GM12878 (cell line): ENCODE measurements around the gene ATXN1. TPM values are rescaled to one million over a fixed set of nuclear protein-coding genes. Genes with fewer than 3 reads are reported as not detected.

Source experiments
- ASH2L ChIP-seq: fragments of 300-600, 200-600 bp; sonication (generic); IDR thresholded peaks from 2 replicates; pipeline ENCODE4 v1.6.1; 2017; ENCODE audit warnings: low read depth, mild to moderate bottlenecking, borderline replicate concordance
- CBX5 ChIP-seq: sonication (generic); IDR thresholded peaks from 2 replicates; pipeline ENCODE4 v1.6.1; 2016; ENCODE audit warnings: low read depth, moderate library complexity, mild to moderate bottlenecking, inconsistent platforms
- GATAD2B ChIP-seq: fragments of 450-650 bp; conservative IDR thresholded peaks from 2 replicates; pipeline ENCODE4 v1.6.1; 2017; ENCODE audit warnings: low read depth, mild to moderate bottlenecking, moderate library complexity
- HCFC1 ChIP-seq: fragments of 150-350 bp; IDR thresholded peaks from 2 replicates; pipeline ENCODE4 v1.6.1; 2014; ENCODE audit warnings: low read length
- JUND ChIP-seq: IDR thresholded peaks from 2 replicates; pipeline ENCODE4 v1.6.1; 2012; ENCODE audit warnings: low read depth, mild to moderate bottlenecking, low read length, improper control_type of control experiment, moderate library complexity
- MEF2A ChIP-seq: IDR thresholded peaks from 2 replicates; pipeline ENCODE4 v1.6.1; 2011; ENCODE audit warnings: low read depth, mild to moderate bottlenecking, low read length, moderate library complexity; ENCODE audit not compliant: insufficient read depth
- PML ChIP-seq: IDR thresholded peaks from 2 replicates; pipeline ENCODE4 v1.6.1; 2012; ENCODE audit warnings: low read length, inconsistent platforms
- RAD21 ChIP-seq: IDR thresholded peaks from 2 replicates; pipeline ENCODE4 v1.6.1; 2011; ENCODE audit warnings: mild to moderate bottlenecking, low read depth, low read length, moderate library complexity; ENCODE audit not compliant: insufficient read depth
- RELA ChIP-seq: fragments of 450-650 bp; IDR thresholded peaks from 2 replicates; pipeline ENCODE4 v1.8.0; 2014; ENCODE audit warnings: borderline replicate concordance; ENCODE audit not compliant: partially characterized antibody
- SMC3 ChIP-seq: IDR thresholded peaks from 2 replicates; pipeline ENCODE4 v1.6.1; 2011; ENCODE audit warnings: low read length, improper control_type of control experiment, borderline replicate concordance
- SREBF1 ChIP-seq: IDR thresholded peaks from 2 replicates; pipeline ENCODE4 v1.6.1; 2012; ENCODE audit warnings: mild to moderate bottlenecking, low read length
- SUPT20H ChIP-seq: IDR thresholded peaks from 2 replicates; pipeline ENCODE4 v1.6.1; 2011; ENCODE audit warnings: low read depth, mild to moderate bottlenecking, low read length, moderate library complexity, borderline replicate concordance; ENCODE audit not compliant: control insufficient read depth
- TAF1 ChIP-seq: IDR thresholded peaks from 2 replicates; pipeline ENCODE4 v1.6.1; 2011; ENCODE audit warnings: mild to moderate bottlenecking, low read depth, low read length, borderline replicate concordance
- TCF3 ChIP-seq: IDR thresholded peaks from 2 replicates; pipeline ENCODE4 v1.6.1; 2012; ENCODE audit warnings: low read depth, mild to moderate bottlenecking, low read length, borderline replicate concordance; ENCODE audit not compliant: insufficient read depth
- ZNF207 ChIP-seq: fragments of 450-650 bp; IDR thresholded peaks from 2 replicates; pipeline ENCODE4 v1.6.1; 2014; ENCODE audit warnings: antibody characterized with exemption, mild to moderate bottlenecking, borderline replicate concordance
- polyA plus RNA-seq, 11 experiments: library from polyadenylated mRNA; depleted of rRNA in 4 of 11; unstranded in 6 of 11; stranded (reverse) in 5 of 11; fragments of >200 nt; fragmentation: Nextera tagmentation in 4 of 11; fragmentation: Illumina TruSeq in 1 of 11; extraction: Ambion mirVana in 4 of 11; extraction: Trizol in 1 of 11; gene quantifications; 1 replicate in 1 of 11; 2 replicates in 10 of 11; pipeline versions ENCODE4 v1.2.1 to v1.2.3, GENCODE V29; 2011 to 2016; ENCODE audit warnings: inconsistent platforms in 2 of 11, missing spikeins in 2 of 11, low read depth in 1 of 11
- total RNA-seq, 4 experiments: library from RNA; depleted of rRNA in 3 of 4; stranded (reverse); fragments of >200 nt in 3 of 4; fragmentation: Illumina TruSeq in 1 of 4; extraction: Trizol in 1 of 4; gene quantifications; 2 replicates each; pipeline versions ENCODE4 v1.2.1 to v1.2.3, GENCODE V29; 2013 to 2021
- TF ChIP-seq, protein P1 (sequence below): fragments of 450-650 bp; formaldehyde crosslinking; IDR thresholded peaks from 2 replicates; pipeline ENCODE4 v1.4.0; 2020; ENCODE audit warnings: mild to moderate bottlenecking, moderate library complexity
- TF ChIP-seq, protein P2 (sequence below): fragments of 450-650 bp; IDR thresholded peaks from 2 replicates; pipeline ENCODE4 v1.6.1; 2018; ENCODE audit warnings: mild to moderate bottlenecking, low read depth, moderate library complexity; ENCODE audit not compliant: partially characterized antibody
- TF ChIP-seq, protein P3 (sequence below): IDR thresholded peaks from 2 replicates; pipeline ENCODE4 v1.6.1; 2012; ENCODE audit warnings: low read depth, low read length, improper control_type of control experiment
- TF ChIP-seq, protein P4 (sequence below): IDR thresholded peaks from 2 replicates; pipeline ENCODE4 v1.6.1; 2012; ENCODE audit warnings: improper control_type of control experiment, low read depth, low read length; ENCODE audit not compliant: insufficient replicate concordance

ATXN1 gene
- total and polyA plus RNA-seq, 10 of the 15 experiments (the other 5 are each of a cell fraction or from before 2014, with no cell fraction given) = 12.2 to 51.2 (median 20.5) TPM

DNA sequence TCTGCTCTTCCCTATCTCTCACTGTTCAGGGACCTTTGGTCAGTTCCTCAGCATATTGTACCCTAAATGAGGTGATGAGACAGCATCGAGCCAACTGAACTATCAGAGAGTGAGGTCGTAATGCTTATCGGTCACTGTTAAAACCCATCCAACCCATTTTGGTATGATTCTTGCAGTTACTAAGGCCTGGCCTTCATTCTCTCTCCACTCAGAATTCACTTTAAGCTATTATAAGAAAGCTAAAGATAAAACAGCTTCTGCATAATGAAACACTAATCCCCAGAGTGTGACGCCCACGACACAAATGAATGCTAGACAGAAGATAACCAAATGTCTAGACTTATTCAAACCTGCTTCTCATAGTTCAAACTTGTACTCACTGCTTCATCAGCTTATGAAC, 347.1 kb downstream of the ATXN1 start (continued):
- TF ChIP-seq ZNF207 = no peak
- no peak for TF ChIP-seq CBX5
- TF ChIP-seq, protein P1, sequence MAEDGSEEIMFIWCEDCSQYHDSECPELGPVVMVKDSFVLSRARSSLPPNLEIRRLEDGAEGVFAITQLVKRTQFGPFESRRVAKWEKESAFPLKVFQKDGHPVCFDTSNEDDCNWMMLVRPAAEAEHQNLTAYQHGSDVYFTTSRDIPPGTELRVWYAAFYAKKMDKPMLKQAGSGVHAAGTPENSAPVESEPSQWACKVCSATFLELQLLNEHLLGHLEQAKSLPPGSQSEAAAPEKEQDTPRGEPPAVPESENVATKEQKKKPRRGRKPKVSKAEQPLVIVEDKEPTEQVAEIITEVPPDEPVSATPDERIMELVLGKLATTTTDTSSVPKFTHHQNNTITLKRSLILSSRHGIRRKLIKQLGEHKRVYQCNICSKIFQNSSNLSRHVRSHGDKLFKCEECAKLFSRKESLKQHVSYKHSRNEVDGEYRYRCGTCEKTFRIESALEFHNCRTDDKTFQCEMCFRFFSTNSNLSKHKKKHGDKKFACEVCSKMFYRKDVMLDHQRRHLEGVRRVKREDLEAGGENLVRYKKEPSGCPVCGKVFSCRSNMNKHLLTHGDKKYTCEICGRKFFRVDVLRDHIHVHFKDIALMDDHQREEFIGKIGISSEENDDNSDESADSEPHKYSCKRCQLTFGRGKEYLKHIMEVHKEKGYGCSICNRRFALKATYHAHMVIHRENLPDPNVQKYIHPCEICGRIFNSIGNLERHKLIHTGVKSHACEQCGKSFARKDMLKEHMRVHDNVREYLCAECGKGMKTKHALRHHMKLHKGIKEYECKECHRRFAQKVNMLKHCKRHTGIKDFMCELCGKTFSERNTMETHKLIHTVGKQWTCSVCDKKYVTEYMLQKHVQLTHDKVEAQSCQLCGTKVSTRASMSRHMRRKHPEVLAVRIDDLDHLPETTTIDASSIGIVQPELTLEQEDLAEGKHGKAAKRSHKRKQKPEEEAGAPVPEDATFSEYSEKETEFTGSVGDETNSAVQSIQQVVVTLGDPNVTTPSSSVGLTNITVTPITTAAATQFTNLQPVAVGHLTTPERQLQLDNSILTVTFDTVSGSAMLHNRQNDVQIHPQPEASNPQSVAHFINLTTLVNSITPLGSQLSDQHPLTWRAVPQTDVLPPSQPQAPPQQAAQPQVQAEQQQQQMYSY (CRISPR knock-in tag) = no peak
- peak; percentile 89 for TF ChIP-seq MEF2A
- TF ChIP-seq, protein P2, sequence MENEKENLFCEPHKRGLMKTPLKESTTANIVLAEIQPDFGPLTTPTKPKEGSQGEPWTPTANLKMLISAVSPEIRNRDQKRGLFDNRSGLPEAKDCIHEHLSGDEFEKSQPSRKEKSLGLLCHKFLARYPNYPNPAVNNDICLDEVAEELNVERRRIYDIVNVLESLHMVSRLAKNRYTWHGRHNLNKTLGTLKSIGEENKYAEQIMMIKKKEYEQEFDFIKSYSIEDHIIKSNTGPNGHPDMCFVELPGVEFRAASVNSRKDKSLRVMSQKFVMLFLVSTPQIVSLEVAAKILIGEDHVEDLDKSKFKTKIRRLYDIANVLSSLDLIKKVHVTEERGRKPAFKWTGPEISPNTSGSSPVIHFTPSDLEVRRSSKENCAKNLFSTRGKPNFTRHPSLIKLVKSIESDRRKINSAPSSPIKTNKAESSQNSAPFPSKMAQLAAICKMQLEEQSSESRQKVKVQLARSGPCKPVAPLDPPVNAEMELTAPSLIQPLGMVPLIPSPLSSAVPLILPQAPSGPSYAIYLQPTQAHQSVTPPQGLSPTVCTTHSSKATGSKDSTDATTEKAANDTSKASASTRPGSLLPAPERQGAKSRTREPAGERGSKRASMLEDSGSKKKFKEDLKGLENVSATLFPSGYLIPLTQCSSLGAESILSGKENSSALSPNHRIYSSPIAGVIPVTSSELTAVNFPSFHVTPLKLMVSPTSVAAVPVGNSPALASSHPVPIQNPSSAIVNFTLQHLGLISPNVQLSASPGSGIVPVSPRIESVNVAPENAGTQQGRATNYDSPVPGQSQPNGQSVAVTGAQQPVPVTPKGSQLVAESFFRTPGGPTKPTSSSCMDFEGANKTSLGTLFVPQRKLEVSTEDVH = no peak
- TF ChIP-seq, protein P3, sequence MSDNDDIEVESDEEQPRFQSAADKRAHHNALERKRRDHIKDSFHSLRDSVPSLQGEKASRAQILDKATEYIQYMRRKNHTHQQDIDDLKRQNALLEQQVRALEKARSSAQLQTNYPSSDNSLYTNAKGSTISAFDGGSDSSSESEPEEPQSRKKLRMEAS = no peak
- TF ChIP-seq PML = no peak
- no peak for TF ChIP-seq SREBF1
- 0 out of 2 replicates have a peak, but pooled peaks have one; percentile 48 for TF ChIP-seq GATAD2B
- TF ChIP-seq HCFC1 = no peak
- TF ChIP-seq, protein P4, sequence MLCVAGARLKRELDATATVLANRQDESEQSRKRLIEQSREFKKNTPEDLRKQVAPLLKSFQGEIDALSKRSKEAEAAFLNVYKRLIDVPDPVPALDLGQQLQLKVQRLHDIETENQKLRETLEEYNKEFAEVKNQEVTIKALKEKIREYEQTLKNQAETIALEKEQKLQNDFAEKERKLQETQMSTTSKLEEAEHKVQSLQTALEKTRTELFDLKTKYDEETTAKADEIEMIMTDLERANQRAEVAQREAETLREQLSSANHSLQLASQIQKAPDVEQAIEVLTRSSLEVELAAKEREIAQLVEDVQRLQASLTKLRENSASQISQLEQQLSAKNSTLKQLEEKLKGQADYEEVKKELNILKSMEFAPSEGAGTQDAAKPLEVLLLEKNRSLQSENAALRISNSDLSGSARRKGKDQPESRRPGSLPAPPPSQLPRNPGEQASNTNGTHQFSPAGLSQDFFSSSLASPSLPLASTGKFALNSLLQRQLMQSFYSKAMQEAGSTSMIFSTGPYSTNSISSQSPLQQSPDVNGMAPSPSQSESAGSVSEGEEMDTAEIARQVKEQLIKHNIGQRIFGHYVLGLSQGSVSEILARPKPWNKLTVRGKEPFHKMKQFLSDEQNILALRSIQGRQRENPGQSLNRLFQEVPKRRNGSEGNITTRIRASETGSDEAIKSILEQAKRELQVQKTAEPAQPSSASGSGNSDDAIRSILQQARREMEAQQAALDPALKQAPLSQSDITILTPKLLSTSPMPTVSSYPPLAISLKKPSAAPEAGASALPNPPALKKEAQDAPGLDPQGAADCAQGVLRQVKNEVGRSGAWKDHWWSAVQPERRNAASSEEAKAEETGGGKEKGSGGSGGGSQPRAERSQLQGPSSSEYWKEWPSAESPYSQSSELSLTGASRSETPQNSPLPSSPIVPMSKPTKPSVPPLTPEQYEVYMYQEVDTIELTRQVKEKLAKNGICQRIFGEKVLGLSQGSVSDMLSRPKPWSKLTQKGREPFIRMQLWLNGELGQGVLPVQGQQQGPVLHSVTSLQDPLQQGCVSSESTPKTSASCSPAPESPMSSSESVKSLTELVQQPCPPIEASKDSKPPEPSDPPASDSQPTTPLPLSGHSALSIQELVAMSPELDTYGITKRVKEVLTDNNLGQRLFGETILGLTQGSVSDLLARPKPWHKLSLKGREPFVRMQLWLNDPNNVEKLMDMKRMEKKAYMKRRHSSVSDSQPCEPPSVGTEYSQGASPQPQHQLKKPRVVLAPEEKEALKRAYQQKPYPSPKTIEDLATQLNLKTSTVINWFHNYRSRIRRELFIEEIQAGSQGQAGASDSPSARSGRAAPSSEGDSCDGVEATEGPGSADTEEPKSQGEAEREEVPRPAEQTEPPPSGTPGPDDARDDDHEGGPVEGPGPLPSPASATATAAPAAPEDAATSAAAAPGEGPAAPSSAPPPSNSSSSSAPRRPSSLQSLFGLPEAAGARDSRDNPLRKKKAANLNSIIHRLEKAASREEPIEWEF = no peak
- 0 out of 2 replicates have a peak, but pooled peaks have one; percentile 5 for TF ChIP-seq ASH2L
- no peak for TF ChIP-seq SMC3
- TF ChIP-seq JUND = no peak
- no peak for TF ChIP-seq RELA
- no peak for TF ChIP-seq TCF3
- TF ChIP-seq RAD21 = no peak
- no peak for TF ChIP-seq TAF1
- no peak for TF ChIP-seq SUPT20H
